Measurements from ENCODE around the gene APOC1. TPM values are rescaled to one million over a fixed set of nuclear protein-coding genes. Genes with fewer than 3 reads are reported as not detected.
"Not testable (repeated sequence)": the region's sequence is repeated elsewhere in the genome, so short reads cannot be mapped to it uniquely, and the experiment has no call there.

APOC1 gene
- polyA plus RNA-seq (2011; rRNA removed): 3.4 and 4.9 TPM in 2 replicates
- polyA minus RNA-seq (2011; rRNA and poly(A)+ RNA removed): 0.74 and 0.83 TPM in 2 replicates

- CTCF ChIA-PET: interaction anchor here (0.7 to 0.8 kb wide), 2 partner anchors 11 to 35 kb away, joined by 3 to 8 read pairs; no protein-coding TSS in a partner anchor
- peak; percentile 36 for DNase-seq (ENCODE audit: low read depth, low spot score)
- not testable (repeated sequence) for H3K9me3 ChIP-seq (ENCODE audit: control insufficient read depth, insufficient read depth, low read length); H3K27ac ChIP-seq (ENCODE audit: low read depth, low read length); H3K27me3 ChIP-seq (ENCODE audit: control insufficient read depth, insufficient read depth, low read length)
- peak within 1 kb of the TSS; percentile 66 for H3K4me3 ChIP-seq (ENCODE audit: low read depth, low read length)
- POLR2A ChIA-PET: interaction anchor here (0.7 to 0.8 kb wide), 2 partner anchors 30 to 40 kb away, joined by 4 to 9 read pairs; partner anchors contain the start of gene CLPTM1
Measured at GRCh38 chr19:44914433-44915206, at the start of gene APOC1. Gene APOC1, plus strand, starts transcription at chr19:44914608. Its CDS starts 284 bp downstream, at chr19:44914892.

GRCh38 chr19:44865196-44865767, 49.1 kb upstream of the APOC1 start:
- TF ChIP-seq, protein P1, sequence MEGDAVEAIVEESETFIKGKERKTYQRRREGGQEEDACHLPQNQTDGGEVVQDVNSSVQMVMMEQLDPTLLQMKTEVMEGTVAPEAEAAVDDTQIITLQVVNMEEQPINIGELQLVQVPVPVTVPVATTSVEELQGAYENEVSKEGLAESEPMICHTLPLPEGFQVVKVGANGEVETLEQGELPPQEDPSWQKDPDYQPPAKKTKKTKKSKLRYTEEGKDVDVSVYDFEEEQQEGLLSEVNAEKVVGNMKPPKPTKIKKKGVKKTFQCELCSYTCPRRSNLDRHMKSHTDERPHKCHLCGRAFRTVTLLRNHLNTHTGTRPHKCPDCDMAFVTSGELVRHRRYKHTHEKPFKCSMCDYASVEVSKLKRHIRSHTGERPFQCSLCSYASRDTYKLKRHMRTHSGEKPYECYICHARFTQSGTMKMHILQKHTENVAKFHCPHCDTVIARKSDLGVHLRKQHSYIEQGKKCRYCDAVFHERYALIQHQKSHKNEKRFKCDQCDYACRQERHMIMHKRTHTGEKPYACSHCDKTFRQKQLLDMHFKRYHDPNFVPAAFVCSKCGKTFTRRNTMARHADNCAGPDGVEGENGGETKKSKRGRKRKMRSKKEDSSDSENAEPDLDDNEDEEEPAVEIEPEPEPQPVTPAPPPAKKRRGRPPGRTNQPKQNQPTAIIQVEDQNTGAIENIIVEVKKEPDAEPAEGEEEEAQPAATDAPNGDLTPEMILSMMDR (IDR thresholded peaks at IDR 0.05; ENCODE audit: low read depth, low read length): no peak
- no peak for DNase-seq (ENCODE audit: low read depth, low spot score)
- no peak overlapping the region for H3K4me3 ChIP-seq (ENCODE audit: low read depth, low read length)
- no peaks in the 10 kb centered on the region for H3K27me3 ChIP-seq (ENCODE audit: control insufficient read depth, insufficient read depth, low read length)
- POLR2A ChIA-PET: no interaction called here
- CTCF ChIA-PET: no interaction called here
- H3K27ac ChIP-seq (ENCODE audit: low read depth, low read length): no peak overlapping the region
- peaks cover 5% of the 10 kb centered on the region; the same call in 1 of the 2 replicates for H3K9me3 ChIP-seq (ENCODE audit: control insufficient read depth, insufficient read depth, low read length)

GRCh38 chr19:44866664-44867063, 47.7 kb upstream of the APOC1 start:
- ChIA-PET POLR2A (no interaction called here), CTCF (interaction anchor here (0.7 kb wide), 1 partner anchor 772 kb away, joined by 3 read pairs; the partner anchor contains the start of gene ZNF224)
- TF ChIP-seq, protein P1 (IDR thresholded peaks at IDR 0.05; ENCODE audit: low read depth, low read length): no peak
- Histone ChIP-seq H3K27me3 (ENCODE audit: control insufficient read depth, insufficient read depth, low read length) (no peaks in the 10 kb centered on the region), H3K4me3 (ENCODE audit: low read depth, low read length) (no peak overlapping the region), H3K9me3 (ENCODE audit: control insufficient read depth, insufficient read depth, low read length) (peaks cover 5% of the 10 kb centered on the region; the same call in 1 of the 2 replicates), H3K27ac (ENCODE audit: low read depth, low read length) (no peak overlapping the region)
- DNase-seq (ENCODE audit: low read depth, low spot score): no peak

DNA sequence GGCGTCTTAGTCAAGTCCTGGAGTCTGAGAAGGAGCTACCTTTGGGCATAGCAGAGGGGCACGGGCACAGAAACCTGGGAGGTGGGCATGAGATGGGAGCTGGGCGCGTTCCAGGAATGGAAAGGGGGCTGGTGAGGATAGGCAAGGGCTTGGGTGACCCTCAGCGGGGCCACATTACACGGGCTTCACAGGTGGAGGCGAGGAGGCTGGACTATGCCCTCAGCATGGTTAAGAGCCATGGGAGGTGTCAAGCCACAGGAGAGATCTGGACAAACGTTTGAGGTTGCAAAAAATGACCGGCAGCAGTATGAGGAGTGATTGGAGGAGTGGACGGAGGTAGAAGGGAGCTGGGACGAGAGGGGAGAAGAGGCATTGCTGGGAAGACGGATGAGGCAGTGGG, 46.8 kb upstream of the APOC1 start:
- peaks cover 5% of the 10 kb centered on the region; the same call in 1 of the 2 replicates for H3K9me3 ChIP-seq (ENCODE audit: control insufficient read depth, insufficient read depth, low read length)
- H3K27me3 ChIP-seq (ENCODE audit: control insufficient read depth, insufficient read depth, low read length): no peaks in the 10 kb centered on the region
- ChIA-PET POLR2A (no interaction called here), CTCF (interaction anchor here (0.7 kb wide), 1 partner anchor 773 kb away, joined by 3 read pairs; the partner anchor contains the start of gene ZNF224)
- DNase-seq (ENCODE audit: low read depth, low spot score): no peak
- TF ChIP-seq, protein P1 (IDR thresholded peaks at IDR 0.05; ENCODE audit: low read depth, low read length): no peak
- no peak overlapping the region for H3K27ac ChIP-seq (ENCODE audit: low read depth, low read length)
- no peak overlapping the region for H3K4me3 ChIP-seq (ENCODE audit: low read depth, low read length)

DNA sequence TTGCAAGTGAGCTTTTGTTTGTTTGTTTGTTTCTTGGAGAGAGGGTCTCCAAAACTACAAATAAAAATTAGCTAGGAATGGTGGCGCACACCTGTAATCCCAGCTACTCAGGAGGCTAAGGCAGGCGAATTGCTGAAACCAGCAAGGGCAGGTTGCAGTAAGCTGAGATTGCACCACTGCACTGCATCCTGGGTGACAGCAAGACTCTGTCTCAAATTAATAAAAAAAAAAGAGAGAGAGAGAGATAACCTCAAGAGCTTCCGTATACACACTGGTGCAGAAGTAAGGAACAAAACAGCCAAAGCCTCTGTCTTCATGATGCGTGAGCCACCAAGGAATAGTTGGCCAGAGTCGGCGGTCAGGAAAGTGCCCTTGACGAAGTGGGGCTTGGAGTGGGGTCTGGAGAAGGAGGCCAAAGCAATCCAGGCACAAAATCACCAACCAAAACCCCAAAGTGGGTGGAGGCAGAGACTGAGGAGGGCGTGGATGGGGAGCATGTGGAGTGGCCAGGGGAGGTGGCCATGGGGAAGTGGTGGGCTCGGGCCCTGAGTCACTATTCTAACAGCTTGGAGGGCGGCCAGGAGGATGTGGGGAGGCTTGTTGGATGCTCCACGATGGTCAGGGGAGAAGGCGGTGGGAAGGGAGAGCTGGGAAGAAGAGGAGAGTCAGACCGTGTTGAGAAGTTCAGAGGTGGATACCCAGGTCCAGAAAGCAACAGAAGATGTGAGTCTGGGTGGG, 44.5 kb upstream of the APOC1 start:
- DNase-seq (ENCODE audit: low read depth, low spot score): peak; percentile 46
- no peaks in the 10 kb centered on the region for H3K27me3 ChIP-seq (ENCODE audit: control insufficient read depth, insufficient read depth, low read length)
- H3K9me3 ChIP-seq (ENCODE audit: control insufficient read depth, insufficient read depth, low read length): peaks cover 5% of the 10 kb centered on the region; the same call in 1 of the 2 replicates
- TF ChIP-seq, protein P1 (IDR thresholded peaks at IDR 0.05; ENCODE audit: low read depth, low read length): no peak
- H3K4me3 ChIP-seq (ENCODE audit: low read depth, low read length): no peak overlapping the region
- peak overlapping the region; percentile 31 for H3K27ac ChIP-seq (ENCODE audit: low read depth, low read length)
- ChIA-PET POLR2A (interaction anchor here (0.5 to 1.2 kb wide), 2 partner anchors 14 to 20 kb away, joined by 3 to 8 read pairs; no protein-coding TSS in a partner anchor), CTCF (interaction anchor here (1.3 kb wide), 1 partner anchor 24 kb away, joined by 5 read pairs; the partner anchor contains the start of gene NECTIN2)

Measured in AG04450 (cell line).